ENCODE data around the gene FAM217A. TPM values are rescaled to one million over a fixed set of nuclear protein-coding genes. Genes with fewer than 3 reads are reported as not detected.

The FAM217A gene
- total RNA-seq (2022; extraction: Qiagen RNA extraction; ENCODE audit: low read depth): not detected in 5 replicates

GRCh38 chr6:4078691-4079471 lies at the start of gene FAM217A:
Gene FAM217A (minus strand): TSS chr6:4079137. CDS start chr6:4077414, 1,723 bp downstream.

Other genes with a start within 250 kb of the FAM217A start
- gene FAM50B, start 229.8 kb downstream of the FAM217A start, total RNA-seq (2022; extraction: Qiagen RNA extraction; ENCODE audit: low read depth): 3.5 to 5.5 TPM (median 5.0 TPM) in 5 replicates
- gene ECI2, start 56.4 kb upstream of the FAM217A start, total RNA-seq (2022; extraction: Qiagen RNA extraction; ENCODE audit: low read depth): 53.7 to 74.3 TPM (median 55.9 TPM) in 5 replicates